ENCODE results near the gene DNM3.

The DNM3 gene

DNA sequence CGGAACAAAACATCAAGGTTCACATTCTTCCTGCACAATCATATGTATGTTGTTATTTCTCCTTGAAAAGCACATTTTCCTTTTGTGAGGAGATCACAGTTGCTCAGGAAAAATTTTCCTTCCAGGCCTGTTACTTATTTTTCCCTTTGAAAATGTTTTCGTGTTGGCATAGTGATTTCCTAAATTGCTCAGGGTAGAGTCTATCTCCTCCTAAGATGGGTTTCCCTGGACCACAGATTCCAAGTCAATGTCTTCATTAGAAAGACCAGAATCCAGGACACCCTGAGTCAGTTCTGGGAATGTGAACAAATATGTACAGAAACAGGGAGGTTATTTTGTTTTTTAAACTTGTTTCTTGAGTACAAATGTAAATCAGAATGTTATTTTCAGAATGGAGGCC lies 484.8 kb downstream of the DNM3 start:
- no peak for DNase-seq
- Histone ChIP-seq H3K4me2 (ENCODE audit: low read depth, low read length) (no peak overlapping the region), H3K36me3 (replicated peaks; ENCODE audit: insufficient read depth, low read length) (no peaks in the 10 kb centered on the region), H3F3A (ENCODE audit: insufficient read depth, low read length) (no peaks in the 10 kb centered on the region), H3K79me2 (ENCODE audit: low read length) (no peaks in the 10 kb centered on the region), H4K20me1 (ENCODE audit: insufficient read depth, low read length) (no peaks in the 10 kb centered on the region), H3K27ac (ENCODE audit: low read length) (no peak overlapping the region), H3K27me3 (replicated peaks; ENCODE audit: insufficient read depth, low read length) (no peaks in the 10 kb centered on the region), H3K9ac (ENCODE audit: low read length) (no peak overlapping the region), H3K4me3 (ENCODE audit: low read length) (no peak overlapping the region), H3K4me1 (ENCODE audit: low read length) (no peaks in the 10 kb centered on the region), H3K9me2 (replicated peaks; ENCODE audit: insufficient read depth, low read length) (no peaks in the 10 kb centered on the region), H3K9me3 (replicated peaks; ENCODE audit: insufficient read depth, low read length) (no peaks in the 10 kb centered on the region), H2AFZ (ENCODE audit: low read length) (no peak overlapping the region)
- TF ChIP-seq EZH2phosphoT487 (IDR thresholded peaks at IDR 0.05; ENCODE audit: low read length), result no peak

DNA sequence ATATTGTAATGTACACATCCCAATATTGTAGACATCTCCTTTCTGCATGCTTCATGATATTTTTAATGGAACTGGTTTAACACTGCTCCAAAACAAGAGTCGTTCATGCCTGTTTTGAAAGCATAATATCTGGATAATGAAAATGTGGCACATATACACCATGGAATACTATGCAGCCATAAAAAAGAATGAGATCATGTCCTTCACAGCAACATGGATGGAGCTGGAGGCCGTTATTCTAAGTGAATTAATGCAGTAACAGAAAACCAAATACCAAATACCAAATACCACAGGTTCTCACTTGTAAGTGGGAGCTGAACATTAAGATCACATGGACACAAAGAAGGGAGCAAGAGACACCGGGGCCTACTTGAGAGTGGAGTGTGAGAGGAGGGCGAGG lies 487.0 kb downstream of the DNM3 start:
- Histone ChIP-seq H3K4me2 (ENCODE audit: low read depth, low read length) (no peak overlapping the region), H4K20me1 (ENCODE audit: insufficient read depth, low read length) (no peaks in the 10 kb centered on the region), H2AFZ (ENCODE audit: low read length) (no peak overlapping the region), H3K9me3 (replicated peaks; ENCODE audit: insufficient read depth, low read length) (no peaks in the 10 kb centered on the region), H3F3A (ENCODE audit: insufficient read depth, low read length) (no peaks in the 10 kb centered on the region), H3K9me2 (replicated peaks; ENCODE audit: insufficient read depth, low read length) (no peaks in the 10 kb centered on the region), H3K9ac (ENCODE audit: low read length) (no peak overlapping the region), H3K27ac (ENCODE audit: low read length) (no peak overlapping the region), H3K79me2 (ENCODE audit: low read length) (no peaks in the 10 kb centered on the region), H3K36me3 (replicated peaks; ENCODE audit: insufficient read depth, low read length) (no peaks in the 10 kb centered on the region), H3K4me3 (ENCODE audit: low read length) (no peak overlapping the region), H3K4me1 (ENCODE audit: low read length) (no peaks in the 10 kb centered on the region), H3K27me3 (replicated peaks; ENCODE audit: insufficient read depth, low read length) (no peaks in the 10 kb centered on the region)
- no peak for DNase-seq
- TF ChIP-seq CTCF (IDR thresholded peaks at IDR 0.05; ENCODE audit: low read length) (no peak), EZH2phosphoT487 (IDR thresholded peaks at IDR 0.05; ENCODE audit: low read length) (no peak), EZH2 (optimal IDR thresholded peaks at IDR 0.05; ENCODE audit: low read depth, low read length) (no peak)

- Histone ChIP-seq H3K4me3 (ENCODE audit: low read length) (no peak overlapping the region), H2AFZ (ENCODE audit: low read length) (no peak overlapping the region), H3K79me2 (ENCODE audit: low read length) (no peaks in the 10 kb centered on the region), H3K4me1 (ENCODE audit: low read length) (no peaks in the 10 kb centered on the region), H3K4me2 (ENCODE audit: low read depth, low read length) (no peak overlapping the region), H3K9me2 (replicated peaks; ENCODE audit: insufficient read depth, low read length) (no peaks in the 10 kb centered on the region), H3K36me3 (replicated peaks; ENCODE audit: insufficient read depth, low read length) (no peaks in the 10 kb centered on the region), H3F3A (ENCODE audit: insufficient read depth, low read length) (no peaks in the 10 kb centered on the region), H3K9me3 (replicated peaks; ENCODE audit: insufficient read depth, low read length) (no peaks in the 10 kb centered on the region), H3K27ac (ENCODE audit: low read length) (no peak overlapping the region), H3K9ac (ENCODE audit: low read length) (no peak overlapping the region), H4K20me1 (ENCODE audit: insufficient read depth, low read length) (no peaks in the 10 kb centered on the region), H3K27me3 (replicated peaks; ENCODE audit: insufficient read depth, low read length) (no peaks in the 10 kb centered on the region)
- no peak for TF ChIP-seq EZH2 (optimal IDR thresholded peaks at IDR 0.05; ENCODE audit: low read depth, low read length)
- no peak for TF ChIP-seq CTCF (IDR thresholded peaks at IDR 0.05; ENCODE audit: low read length)
- peak; percentile 39 for DNase-seq
Observed at GRCh38 chr1:172332230-172332629, 490.9 kb downstream of the DNM3 start.

DNA sequence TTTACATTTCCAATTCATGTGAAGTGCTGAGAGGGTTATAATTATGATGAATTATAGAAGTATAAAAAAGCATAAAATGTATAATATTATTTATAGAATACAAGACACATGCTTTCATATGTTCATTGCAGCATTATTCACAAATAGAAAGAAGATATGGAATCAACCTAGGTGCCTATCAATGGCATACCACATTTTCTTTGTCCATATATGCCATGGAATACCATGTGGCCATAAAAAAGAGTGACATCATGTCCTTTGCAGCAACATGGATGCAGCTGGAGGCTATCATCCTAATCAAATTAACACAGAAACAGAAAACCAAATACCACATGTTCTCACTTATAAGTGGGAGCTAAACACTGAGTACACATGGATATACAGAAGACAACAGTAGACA lies 494.1 kb downstream of the DNM3 start:
- Histone ChIP-seq H3K4me2 (ENCODE audit: low read depth, low read length) (no peak overlapping the region), H3F3A (ENCODE audit: insufficient read depth, low read length) (no peaks in the 10 kb centered on the region), H3K27me3 (replicated peaks; ENCODE audit: insufficient read depth, low read length) (no peaks in the 10 kb centered on the region), H3K4me3 (ENCODE audit: low read length) (no peak overlapping the region), H2AFZ (ENCODE audit: low read length) (no peak overlapping the region), H3K27ac (ENCODE audit: low read length) (no peak overlapping the region), H3K36me3 (replicated peaks; ENCODE audit: insufficient read depth, low read length) (no peaks in the 10 kb centered on the region), H3K9ac (ENCODE audit: low read length) (no peak overlapping the region), H3K9me3 (replicated peaks; ENCODE audit: insufficient read depth, low read length) (no peaks in the 10 kb centered on the region), H4K20me1 (ENCODE audit: insufficient read depth, low read length) (no peaks in the 10 kb centered on the region), H3K9me2 (replicated peaks; ENCODE audit: insufficient read depth, low read length) (no peaks in the 10 kb centered on the region), H3K79me2 (ENCODE audit: low read length) (no peaks in the 10 kb centered on the region), H3K4me1 (ENCODE audit: low read length) (no peaks in the 10 kb centered on the region)
- DNase-seq, result no peak
- no peak for TF ChIP-seq EZH2phosphoT487 (IDR thresholded peaks at IDR 0.05; ENCODE audit: low read length)
- TF ChIP-seq EZH2 (optimal IDR thresholded peaks at IDR 0.05; ENCODE audit: low read depth, low read length), result no peak
- no peak for TF ChIP-seq CTCF (IDR thresholded peaks at IDR 0.05; ENCODE audit: low read length)
